ENCODE results near the gene AP3M1.

GRCh38 chr10:74097776-74098175 lies 52.9 kb downstream of the AP3M1 start:
- TF ChIP-seq CTCF (IDR thresholded peaks at IDR 0.05): no peak
- no peak for TF ChIP-seq POLR2AphosphoS5 (IDR thresholded peaks at IDR 0.05)

Data from suprapubic skin (tissue), 3 donors.